Fibroblast of skin of right biceps (primary cell): ENCODE results near the gene TRMT44.
"Not testable (repeated sequence)": the region's sequence is repeated elsewhere in the genome, so short reads cannot be mapped to it uniquely, and the experiment has no call there.

ENCODE experiments used
- DNase-seq: peaks from one replicate; pipeline ENCODE4 v3.0.0-alpha.2; 2013

The TRMT44 gene

DNA sequence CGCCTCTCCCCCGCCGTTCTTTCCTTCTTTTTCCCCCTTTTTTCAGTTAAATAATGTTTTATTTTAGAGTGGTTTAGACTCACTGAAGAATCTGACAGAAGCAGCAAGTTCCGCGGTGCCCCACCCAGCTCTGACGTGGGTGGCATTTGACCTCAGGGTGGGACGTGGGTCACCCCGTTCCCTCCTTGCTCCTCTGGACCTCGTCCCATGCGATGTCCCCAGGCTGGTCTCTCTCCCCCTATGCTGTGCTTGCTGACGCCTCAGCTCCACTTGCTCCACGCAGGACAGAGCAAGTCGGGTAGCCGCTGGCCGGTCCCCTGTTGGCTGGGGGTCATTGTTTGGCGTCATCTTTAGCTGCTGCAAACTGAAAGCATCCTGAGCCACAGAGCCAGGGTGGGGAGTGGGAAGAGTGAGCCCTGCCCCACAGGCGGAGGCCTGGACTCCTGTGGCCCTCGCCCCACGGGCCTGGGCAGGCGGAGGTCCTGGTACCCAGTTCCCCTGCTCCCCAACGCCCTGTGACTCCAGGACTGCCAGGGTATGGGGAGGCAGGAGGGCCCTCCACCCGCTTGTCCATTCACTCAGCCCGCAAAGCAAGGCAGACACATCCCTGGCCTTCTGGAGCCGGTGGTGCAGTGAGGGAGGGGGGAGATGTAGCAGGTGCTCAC is 30.8 kb downstream of the TRMT44 start:
- no peak for DNase-seq

DNA sequence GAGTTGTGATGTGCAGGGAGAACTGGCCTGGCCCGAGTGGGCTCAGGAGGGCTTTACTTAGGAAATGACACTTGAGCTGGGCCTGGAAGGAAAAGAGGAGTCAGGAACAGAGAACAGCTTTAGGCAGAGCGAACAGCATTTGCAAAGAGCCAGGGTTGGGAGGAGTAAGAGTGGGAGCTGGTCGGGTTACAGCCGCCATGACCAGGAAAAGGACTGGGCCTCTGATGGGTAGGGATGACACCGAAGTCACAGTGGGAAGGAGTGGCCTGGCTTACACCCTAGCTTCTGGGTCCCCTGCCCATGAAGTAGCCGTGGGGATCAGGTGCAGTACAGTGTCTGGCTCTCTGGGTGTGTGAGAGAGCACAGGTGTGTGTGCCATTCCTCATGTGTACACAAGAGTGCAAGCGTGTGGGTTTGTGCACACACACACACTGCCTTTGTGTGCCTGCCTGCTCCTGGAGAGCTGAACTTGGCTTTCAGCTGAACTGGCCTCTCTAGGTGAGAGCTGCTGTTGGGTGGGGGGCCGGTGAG is 31.6 kb downstream of the TRMT44 start:
- DNase-seq = no peak

DNA sequence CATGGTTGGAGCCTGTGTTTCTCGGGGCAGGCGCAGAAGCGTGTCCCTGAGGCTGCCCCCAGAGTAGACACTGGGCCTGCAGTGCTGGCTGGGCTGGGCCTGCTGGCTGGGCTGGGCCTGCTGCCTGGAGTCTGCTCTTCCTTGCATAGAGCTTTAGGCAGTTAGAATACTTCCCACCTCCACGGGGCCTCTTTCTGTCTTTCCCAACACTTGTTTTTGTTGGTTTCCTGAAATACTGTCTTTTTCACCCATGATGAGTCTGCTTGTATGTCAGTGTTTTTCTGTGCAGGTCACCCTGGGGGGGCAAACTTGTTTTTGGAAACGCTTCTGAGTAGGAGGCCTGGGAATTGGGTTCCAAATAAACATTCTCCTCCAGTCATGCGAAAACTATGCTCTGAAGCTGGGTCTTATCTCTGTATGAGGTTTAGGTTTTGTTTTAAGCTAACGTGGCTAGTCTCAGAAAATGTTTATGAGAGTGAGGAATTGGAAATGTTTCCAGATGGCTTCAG is 32.2 kb downstream of the TRMT44 start:
- peak; percentile 91 for DNase-seq

DNA sequence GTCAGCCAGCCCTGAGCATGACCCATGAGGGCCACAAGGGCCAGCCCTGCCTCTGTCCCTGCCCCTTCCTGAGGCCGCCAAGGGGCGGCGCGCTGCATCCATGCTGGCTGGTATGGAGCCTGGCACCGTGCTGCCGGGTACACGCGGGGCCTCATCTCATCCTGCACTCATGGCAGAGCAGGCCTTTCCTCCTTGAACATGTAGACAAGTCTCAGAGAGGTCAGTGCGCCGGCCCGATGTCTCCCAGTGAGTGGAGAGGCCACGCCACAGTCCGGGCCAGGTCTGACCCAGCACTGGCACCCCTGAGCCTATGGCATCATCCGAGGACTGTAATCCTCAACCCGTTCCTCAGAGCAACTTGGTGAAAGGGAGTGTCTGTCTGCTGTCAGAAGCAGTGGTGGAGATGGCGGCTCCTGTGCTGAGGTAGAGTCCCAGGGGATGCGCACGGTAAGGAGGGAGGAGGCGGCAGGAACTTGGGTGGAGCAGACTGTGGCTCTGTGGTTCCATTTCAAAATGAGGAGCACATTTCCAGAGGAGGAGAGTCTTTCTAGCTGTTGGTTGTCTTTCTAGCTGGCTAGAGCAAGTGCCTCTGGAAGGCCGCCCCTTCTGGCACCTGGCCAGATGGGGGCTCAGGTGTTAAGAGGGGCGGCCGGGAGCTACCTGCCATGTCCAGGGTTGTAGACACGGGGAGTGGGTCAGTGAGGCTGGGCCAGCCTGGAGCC is 32.8 kb downstream of the TRMT44 start:
- no peak for DNase-seq

DNA sequence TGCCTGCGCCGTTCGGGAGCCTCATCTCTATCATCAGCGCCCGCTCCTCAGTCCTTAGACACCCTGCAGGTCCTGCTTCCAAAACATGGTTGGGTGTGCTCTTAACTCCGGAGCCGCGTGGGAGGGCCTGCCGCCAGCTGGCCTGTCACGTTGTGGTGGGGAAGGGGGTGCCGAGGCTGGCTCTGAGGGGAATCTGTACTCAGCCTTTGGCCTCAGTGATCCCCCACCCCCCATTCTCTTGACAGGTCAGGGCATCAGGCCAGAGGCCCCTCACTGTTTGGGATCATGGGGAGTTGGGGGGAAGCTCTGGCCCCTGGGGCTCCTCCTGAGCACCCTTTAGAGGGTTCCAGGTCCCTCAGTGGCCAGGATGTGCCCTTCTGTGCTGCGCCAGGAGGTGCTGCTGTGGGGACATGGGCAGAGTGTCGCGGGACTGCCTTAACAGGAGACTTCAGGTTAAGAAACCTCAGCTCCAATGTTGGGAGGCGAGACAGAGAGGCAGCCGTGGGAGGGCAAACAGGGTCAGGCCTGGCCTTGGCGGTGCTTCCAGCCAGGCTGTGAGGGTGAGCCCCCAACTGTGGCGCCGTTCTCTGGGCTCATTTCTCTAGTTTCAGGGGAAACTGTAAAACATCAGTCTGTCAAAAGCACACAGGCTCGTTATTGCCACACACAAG is 33.5 kb downstream of the TRMT44 start:
- DNase-seq = no peak

DNA sequence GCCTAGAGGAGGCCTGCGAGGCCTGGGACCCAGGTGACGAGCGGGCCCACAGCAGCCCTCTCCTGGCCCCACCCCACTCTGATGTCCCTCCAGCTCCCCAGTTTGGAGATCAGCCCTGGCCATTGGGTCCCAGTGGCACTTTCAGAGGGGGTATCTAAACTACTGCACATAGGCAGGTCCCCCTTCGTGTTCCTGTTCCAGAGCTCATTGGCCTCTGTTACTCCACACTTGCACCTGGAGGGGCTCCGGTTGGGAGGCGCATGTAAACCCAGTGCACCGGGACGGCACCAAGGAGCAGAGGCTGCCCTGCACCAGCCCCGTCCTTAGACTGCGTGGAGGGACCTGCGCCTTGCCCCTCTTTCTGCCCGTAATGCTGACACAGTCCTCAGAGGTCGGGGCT is 34.3 kb downstream of the TRMT44 start:
- no peak for DNase-seq

DNA sequence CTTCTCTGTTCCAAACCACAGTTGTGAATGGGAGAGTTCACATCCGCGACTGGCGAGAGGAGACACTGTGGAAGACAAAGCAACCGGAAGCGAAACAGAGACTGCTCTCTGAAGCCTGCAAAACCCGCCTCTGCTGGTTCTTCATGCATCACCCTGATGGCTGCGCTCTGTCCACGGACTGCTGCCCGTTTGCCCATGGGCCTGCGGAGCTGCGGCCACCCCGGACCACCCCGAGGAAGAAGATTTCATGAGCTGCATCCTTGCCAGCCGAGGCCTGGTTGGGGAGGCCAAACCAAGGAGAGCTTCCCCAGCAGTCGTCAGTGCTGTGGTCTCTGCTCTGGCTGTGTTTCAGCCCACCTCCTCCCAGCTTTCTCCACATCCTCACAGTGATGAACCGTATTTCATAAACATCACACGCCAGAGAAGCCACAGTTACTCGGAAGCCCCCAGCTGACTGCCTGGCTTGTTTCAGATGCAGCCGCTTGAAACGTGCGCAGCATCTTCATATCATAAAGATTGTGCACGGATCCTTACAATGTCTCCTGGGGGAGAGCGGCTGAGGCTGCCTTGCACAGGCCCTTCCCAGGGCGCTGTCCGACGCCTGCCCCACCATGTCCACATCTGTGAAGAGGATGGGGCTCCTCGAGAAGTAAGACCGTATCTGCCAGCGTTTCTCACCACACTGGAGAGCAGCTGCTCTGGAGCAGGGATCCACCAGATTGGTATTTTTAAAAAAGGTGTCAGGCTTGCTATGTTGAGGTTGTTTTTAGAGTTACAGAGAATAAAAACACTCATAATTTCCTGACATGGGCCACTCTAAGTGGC is 35.4 kb downstream of the TRMT44 start:
- no peak for DNase-seq

DNA sequence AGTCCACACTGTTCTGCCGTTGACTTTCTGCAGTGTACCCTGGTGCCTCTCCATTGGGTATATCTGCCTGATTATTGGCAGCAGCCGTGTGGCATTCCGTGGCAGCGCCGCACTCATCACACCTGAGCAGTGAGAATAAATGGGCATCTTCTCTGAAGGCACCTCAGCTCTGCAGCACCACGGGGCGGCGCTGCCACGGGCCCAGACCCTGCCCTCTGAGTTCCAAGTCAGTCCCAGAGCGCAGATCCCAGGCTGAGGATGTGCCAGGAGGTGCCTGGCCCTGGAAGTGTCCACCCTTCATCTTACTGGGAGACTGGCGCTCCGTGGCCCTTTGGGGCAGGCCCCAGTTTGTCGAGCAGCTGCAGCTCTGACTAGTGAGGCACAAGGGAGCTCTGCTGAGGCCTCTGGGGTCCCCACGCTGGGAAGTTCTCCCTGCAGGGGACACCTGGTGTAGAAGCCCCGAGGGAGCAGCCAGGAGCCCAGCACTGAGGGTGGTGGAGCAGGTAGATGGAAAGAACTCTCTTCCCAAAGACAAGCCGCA is 36.6 kb downstream of the TRMT44 start:
- no peak for DNase-seq

DNA sequence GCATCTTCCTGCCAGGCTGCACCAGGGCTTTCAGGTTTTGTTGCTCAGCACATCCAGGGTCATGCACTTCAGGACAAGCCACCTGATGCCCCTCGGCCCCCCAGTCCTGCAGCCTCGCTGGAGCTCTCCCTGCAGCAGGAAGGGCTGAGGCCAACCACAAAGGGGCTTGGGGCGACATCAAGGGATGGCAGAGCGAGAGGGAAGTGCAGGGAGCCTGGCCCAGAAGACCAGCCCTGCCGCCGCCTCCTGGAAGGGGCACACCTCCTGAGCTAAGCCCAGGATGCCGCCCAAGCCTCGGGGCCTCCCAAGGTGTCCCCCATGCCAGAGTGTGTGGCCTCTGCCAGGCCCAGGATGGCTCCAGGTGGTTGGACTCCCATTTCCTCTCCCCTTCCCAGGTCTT is 37.1 kb downstream of the TRMT44 start:
- DNase-seq = no peak

DNA sequence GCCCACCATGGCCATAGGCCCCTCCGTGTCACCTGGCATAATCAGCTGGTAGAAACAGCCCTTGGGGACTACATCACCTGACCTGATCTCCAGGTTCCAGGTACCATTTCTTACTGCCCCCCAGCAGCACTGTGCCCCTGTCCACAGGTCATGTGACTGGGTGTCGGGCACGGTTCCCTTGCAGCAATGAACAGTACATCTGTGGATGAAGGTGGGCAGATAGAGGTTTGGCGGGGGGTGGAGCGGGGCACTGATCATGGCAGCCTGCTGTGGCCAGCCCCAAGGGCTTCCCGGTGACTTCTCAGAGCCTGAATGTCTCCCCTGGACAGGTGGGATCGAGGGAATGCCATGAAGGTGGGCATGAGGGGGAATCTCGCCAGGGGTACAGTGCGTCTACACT is 37.8 kb downstream of the TRMT44 start:
- DNase-seq = no peak

DNA sequence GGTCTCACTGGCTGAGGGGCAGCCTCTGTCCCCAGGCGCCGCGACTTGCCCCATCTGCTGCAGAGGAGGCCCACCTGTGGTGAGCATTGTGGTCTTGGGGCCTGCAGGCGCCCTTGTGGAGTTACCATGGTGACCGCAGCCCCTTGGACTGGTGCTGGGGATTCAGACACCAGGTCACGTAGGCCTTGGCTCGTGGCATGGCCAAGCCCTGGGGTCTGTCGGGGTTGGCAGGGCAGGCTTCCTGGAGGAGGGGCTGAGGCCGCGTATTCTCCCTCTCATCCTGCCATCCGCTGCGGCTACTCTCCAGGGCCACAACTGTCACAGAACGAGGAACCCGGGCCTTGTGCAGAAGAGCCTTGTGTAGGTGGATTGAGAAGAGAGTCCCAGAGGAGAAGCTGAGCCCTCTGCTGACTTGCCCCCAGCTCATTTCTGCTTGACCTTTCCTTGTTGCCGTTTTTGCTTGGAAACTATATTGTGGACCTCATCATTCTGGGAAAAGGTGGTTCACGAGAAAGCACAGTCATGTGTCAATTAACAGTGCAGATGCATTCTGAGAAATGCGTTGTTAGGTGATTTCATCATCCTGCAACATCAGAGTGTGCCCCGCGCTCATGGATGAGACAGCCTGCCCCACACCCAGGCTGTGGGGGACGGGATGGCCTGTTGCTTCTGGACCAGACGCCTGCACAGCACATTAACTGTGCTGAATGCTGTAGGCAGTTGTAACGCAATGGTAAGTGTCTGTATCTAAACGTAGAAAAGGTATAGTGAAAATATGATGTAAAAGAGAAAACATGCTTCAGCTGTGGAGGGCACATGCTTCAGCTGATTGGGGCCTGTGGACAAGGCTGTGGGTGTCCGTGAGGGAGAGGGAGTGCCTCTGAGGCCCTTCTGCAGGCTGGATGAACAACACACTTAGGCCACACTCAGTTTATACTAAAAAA is 38.5 kb downstream of the TRMT44 start:
- DNase-seq = peak; percentile 36

DNA sequence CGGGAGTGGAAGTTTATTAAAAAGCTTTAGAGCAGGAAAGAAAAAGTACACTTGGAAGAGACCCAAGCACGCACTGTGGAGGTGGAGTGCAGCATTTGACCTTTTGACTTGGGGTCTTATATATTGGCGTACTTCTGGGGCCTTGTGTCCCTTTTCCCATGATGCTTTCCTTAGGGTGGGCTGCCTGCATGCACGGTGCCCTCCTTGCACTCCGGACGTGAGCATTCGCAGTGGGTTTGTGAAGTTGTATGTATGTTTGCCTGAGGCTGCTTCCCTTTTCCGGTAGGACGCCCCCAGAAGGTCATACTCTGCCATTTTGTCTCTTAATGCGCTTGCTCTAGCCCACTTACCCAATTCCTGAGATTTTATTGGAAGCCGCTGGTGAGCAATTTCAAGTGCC is 39.6 kb downstream of the TRMT44 start:
- DNase-seq = no peak

DNA sequence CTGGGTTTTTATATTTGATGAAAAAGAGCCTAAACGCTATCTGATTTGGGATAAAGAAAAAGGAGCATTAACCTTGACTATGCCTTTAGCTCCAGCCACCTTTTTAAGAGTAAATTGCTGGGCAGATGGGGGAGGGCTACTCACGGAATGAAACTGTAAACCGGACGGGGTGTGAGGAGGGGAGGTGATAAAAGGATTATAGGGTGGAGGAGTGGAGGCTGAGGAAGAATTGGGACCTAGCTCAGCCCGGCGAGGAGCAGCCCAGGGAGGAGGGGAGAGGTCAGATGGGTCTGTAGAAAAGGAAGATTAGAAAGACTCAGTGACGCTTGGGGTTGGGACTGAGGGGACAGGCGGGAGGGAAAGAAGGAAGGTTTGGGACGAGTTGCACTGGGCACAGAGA is 46.1 kb downstream of the TRMT44 start:
- DNase-seq = not testable (repeated sequence)

DNA sequence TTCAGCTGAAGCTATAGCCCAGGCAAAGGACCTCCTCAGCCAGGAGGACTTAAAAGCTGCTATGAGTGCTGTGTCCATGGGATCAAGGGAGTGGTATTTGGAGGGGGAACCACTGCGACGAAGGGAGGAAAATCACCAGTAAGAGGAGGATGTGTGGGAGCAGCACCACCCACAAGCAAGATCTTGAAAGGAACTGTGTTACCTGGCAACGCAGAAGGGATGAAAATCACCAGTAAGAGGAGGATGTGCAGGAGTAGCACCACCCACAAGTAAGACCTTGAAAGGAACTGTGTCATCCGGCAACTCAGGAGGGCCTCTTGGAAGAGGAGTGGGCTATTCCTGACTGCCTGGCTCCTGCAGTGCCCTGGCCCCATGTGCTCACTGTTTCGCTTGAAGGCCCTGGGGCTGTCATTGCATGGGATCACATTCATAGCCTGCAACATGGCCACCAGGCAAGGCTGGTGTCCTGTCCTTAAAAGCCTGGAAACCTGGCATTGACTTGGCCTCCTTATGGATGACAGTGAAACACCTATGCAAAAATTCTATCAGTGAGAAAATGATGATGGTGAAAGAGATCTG is 48.3 kb downstream of the TRMT44 start:
- DNase-seq = no peak

DNA sequence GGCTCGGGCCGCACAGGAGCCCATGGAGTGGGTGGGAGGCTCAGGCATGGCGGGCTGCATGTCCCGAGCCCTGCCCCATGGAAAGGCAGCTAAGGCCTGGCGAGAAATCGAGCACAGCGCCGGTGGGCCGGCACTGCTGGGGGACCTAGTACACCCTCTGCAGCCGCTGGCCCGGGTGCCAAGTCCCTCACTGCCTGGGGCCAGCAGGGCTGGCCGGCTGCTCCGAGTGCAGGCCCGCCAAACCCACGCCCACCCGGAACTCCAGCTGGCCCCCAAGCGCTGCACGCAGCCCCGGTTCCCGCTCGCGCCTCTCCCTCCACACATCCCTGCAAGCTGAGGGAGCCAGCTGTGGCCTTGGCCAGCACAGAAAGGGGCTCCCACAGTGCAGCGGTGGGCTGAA is 50.9 kb downstream of the TRMT44 start:
- DNase-seq = not testable (repeated sequence)

DNA sequence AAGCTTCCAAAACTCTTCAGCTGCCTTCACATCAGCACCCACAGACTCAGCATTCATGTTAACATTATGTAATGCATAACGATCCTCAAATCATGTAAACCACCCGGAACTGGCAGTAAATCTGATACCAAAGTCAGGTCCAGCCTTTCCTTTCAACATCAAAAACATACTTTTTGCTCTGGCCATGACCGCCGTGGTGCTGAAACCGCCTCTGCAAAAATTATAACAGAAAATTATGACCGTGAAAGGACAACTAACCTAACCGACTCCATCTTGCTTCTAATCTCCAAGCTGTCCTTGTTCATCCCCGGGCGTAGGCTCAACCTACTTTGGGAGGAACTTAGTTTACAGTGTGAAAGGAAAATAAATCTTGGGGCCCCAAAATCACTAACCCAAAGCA is 51.6 kb downstream of the TRMT44 start:
- no peak for DNase-seq

DNA sequence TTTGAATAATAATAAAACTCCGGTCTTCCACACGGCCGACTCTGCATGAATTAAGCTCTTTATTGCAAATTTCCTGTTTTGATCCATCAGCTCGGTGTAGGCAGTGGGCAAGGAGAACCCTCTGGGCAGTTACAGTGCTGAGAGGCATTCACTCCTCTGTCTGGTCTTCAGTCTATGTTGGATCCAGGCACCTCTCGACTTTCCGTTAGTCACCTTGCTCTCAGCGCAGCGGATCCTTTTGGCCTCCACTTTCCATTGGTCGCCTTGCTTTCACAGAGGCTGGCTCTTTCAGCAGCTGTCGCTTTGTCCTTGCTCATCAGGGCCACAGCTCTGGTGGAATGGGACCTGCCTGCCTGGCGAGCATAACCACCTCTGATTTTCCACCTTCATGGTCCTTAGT is 52.9 kb downstream of the TRMT44 start:
- DNase-seq = no peak

DNA sequence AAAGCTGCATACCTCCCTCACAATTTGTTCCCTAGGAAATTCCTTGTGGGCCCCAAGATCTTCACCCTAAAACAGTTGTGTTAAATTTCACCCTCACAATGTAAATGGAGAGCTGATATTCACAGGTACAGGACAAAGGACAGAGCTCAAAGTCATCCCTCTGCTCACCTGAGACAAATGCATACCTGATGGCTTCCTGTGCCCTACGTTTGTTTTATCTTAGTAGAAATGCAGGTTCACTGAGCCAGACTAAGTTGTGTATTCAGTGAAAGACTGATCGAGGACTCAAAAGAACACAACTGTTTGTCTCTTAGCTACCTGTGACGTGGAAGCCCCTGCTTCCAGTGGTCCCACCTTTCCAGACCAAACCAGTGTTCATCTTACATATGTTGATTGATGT is 53.6 kb downstream of the TRMT44 start:
- DNase-seq = no peak

DNA sequence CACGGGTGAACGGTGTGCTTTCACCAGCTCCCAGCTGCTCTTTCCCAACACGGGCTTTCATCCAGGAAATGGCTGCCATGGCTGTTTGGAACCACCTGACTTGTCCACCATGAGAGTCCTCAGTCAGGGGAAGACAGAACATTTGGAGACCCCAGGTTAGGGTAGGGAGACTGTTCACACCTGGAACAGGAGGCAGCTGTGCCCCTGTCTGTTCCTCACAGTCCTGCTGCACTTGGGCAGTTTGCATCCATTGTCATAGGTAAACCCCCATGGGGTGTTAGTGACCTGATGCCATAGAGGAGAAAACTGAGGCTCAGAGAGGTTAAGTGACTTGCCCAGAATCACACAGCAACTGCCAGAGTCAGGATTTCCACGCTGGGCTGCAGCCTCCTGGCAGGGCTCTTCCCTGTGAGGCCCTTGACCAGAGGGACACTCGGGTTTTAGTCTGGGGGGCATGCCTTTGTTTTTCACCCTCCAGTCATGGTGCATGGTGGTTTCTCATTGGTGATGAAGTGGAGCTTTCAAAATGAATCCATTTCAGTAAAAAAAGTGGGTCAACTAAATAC is 54.5 kb downstream of the TRMT44 start:
- no peak for DNase-seq

DNA sequence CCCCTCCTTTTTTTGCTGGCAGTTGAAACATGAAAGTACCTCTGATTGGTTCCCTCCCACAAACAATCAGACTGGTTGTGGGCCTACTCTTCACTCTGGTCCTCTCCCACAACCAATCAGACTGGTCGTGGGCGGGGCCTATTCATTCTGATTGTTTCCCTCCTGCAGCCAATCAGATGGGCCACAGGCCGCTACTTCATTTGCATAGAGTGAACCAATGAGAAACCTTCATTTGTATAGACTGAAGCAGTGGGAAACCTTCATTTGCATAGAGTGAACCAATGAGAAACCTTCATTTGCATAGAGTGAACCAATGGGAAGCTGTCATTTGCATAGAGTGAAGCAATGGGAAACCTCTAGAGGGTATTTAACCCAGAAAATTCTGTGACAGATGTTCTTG is 55.2 kb downstream of the TRMT44 start:
- DNase-seq = no peak

DNA sequence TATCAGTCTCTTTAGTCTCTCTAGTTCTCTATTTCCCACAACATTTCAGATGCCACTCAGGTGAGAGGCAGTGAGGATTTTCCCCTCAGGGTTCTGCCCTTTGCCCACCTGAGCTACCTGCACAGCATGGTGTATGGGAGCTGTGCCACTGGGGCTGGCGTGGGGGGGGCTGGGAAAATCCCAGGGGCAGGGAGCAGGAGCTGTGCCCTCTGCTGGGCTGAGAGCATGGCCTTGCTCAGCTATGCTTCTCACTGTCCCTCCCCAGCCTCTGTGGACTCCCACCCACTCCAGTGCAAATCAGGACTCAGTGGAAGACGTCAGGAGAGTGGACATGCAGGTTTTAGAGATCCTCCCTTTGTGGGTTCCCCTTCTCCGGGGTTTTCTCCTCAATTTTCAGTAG is 57.2 kb downstream of the TRMT44 start:
- DNase-seq = no peak
